KG1 (cell line): ENCODE data around the gene YTHDF1.

ENCODE experiments used
- DNase-seq: peaks from one replicate; lab custom pipeline; 2025; lab: John Stamatoyannopoulos, UW

Gene YTHDF1

DNA sequence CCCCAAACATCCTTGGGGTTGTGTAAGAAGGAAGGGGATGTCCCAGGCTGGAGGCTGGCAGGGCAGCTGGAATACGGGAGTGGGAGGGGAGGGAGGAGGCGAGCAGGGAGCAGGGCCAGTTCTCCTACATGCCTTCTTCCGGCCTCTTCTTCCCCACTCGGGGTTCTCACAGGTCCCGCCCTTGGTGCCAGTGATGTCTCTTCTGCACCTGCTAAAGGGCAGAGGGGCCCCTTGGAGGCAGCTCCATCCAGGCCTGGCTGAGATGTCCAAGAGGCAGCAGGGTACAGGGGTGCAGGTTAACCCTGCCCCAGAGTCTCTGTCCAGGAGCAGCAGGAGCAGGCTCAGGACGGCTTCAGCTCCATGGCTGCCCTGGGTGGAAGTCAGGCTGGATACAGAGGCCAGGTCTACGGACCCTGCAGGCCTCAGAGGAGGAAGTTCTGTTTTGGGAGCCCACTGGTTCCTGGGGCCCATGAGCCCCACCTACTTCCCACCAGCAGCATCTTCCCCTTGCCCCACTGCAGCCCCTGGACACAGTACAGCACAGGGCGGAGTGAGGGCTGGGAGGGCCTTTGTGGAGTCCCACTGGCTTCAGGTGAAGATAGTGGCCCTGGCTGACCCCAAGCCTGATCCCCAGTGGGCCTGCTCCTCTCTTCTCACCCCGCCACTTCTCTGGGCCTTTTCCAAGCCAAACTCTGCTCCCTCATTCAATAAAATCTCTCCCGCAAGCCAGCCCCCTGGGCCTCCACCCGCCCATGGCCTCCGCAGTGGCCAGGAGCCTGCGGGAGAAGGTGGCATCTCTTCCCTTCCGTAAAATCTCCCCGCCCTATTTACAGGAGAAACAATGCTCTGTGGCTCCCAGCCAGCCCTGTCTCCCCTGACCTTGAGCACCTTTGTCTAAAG, 60.4 kb downstream of the YTHDF1 start:
- no peak for DNase-seq

DNA sequence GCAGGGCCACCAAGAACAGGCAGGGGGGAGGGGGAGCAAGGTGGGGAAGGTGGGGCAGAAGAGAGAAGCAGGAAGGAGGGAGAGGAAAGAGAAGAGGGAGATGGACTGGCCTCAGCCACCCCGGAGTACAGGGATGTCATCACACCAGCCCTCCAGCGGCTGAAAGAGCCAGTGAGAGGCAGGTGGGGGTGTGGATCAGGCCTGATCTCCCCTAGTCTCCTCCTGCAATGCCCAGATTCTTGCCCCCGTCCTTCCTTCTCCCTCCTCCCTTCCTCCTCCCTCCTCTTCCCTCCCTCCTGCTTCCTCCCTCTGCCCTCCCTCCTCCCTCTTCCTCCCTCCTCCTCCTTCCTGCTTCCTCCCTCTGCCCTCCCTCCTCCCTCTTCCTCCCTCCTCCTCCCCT, 61.5 kb downstream of the YTHDF1 start:
- no peak for DNase-seq

DNA sequence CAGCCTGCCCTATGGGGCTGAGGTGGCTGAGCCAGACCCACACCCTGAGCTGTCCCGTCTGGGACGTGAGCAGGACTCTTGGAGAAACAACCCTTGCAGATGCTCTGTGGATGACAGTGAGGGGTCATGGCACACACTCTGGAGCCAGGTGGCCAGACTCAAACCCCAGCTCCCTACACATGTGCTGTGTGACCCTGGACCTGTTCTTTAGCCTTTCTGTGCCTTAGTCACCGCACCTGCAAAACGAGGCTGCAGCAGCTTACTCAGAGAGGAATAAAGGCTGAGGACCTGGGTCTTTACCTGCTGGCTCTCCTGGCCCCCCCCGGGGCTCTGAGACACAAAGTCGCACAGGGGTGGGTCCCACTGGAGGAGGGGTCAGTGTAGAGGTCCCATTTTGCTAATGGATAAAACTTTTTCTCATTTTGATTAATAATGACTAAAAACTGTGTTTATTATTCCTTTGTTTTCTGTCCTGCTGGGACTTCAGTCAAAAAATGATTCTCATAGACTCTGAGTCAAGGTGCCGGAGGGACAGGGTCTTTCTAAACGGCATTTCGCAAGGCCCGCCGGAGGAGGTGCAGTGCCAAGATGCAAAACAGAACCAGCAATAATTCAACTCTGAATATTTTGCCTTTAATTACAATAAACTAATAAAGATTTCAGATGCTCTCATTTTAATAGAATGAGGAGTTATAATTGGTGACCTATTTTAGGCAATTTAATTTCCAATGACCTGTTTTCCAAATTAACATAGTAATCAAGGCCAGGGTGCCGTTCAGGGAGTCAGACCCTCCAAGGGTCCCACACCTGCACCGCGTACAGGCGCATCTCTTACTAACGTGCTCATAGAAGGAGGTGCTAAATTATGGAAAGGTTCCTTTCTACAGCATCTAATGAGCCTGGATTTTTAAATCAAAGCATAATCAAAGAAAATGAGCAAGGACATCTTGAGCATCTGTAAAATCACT, 62.4 kb downstream of the YTHDF1 start:
- DNase-seq = no peak

DNA sequence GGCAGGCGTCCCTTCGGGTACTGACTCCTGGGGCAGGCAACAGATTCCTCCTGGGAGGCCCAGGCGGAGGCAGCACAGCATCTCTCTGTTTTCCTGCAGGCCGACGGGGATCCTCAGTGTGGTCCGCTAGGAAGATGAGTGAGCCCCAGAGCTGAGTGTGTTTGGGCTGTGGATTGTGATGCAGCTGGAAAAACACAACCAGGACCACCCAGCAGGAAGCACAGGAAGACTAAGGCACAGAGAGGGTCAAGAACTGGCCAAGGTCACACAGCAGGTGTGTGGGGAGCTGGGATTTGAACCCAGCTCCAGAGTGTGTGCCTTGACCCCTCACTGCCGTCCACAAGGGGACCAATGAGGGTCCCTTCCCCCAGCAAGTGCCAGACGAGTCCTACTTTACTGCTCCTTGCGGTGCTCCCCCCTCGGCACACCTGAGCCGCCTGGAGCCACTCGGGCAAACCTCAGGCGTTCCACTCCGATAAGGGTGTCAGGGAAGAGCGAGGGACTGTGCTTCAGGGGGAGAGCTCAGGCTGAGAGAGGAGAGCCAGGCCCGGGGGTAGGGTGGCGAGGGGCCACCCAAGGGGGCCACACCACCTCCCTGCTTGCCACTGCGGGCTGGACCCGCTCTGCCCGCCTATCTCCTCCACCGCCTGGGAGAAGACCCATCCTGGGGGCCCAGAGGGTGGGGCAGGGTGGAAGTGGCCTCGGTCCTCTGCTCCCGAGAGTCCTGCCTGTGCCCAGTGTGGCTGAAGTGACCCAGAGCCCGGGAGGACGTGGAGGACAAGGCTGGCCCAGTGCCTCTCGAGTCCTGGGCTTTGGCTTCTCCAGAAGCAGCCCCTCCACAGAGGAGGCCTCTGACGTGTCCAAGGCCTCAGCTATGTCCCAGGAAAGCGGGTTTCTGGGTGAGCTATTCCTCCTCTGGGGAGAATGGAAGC, 63.3 kb downstream of the YTHDF1 start:
- no peak for DNase-seq

DNA sequence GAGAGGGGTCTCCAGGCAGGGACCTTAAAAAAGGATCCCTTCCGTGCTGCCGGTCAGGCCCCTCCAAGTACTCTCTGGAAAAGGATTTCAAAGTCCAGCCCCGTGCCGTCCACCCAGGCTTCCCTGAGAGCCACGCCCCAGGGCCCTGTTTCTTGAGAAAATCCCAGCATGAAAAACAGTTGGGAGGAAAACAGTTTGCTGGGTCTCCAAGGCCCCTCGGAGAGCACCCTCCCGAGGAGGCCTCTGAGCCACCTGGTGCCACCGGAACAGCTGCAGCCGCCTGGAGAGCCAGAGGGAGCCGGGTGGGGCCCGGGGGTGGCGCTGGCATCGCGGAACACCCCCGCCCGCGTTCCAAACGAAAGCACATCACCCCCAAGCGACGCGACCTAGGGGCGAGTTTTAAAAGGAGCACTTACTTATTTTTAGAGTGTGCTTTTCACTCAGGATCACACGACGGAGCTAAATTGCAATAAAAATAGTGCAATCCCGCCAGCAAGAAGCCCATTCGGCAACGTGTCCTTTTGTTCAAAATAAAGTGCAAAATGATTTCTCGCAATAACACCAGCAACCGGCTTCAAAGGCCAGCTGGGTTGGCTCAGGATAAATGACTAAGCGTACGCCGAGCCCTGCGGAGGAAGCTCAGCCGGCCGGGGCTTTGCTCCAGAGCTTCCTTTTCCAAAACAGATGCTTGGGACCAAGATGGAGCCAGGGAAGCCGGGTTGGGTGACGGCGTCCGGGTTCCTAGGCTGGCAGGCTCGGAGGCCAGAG, 64.2 kb downstream of the YTHDF1 start:
- no peak for DNase-seq

DNA sequence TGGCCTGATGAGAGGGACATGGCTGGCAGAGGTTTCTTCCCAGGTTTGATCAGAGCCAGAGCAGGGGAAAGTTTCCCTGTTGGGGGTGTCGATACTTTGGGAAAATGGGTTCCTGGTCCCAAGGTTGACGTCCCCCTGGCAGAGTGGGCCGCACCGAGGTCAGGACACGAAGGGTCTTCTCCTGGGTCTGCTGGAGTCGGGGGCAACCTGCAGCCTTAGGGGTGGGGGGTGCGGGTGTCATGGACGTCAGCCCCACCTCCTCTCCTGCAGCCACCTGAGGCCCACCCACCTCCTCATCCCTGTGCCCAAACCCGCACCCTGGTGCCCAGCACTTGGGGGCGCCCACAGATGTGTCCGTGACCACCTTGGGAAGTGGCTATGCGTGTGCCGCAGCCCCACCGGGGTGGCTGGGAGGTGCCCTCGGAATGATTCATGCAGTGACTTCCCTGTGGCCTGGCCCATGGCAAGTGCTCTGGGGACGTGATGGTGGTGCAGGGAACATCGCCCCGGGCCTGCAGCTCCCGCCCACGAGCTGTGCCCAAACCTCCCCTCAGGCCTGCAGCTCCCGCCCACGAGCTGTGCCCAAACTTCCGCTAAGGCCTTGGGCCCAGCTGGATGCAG, 64.9 kb downstream of the YTHDF1 start:
- no peak for DNase-seq

DNA sequence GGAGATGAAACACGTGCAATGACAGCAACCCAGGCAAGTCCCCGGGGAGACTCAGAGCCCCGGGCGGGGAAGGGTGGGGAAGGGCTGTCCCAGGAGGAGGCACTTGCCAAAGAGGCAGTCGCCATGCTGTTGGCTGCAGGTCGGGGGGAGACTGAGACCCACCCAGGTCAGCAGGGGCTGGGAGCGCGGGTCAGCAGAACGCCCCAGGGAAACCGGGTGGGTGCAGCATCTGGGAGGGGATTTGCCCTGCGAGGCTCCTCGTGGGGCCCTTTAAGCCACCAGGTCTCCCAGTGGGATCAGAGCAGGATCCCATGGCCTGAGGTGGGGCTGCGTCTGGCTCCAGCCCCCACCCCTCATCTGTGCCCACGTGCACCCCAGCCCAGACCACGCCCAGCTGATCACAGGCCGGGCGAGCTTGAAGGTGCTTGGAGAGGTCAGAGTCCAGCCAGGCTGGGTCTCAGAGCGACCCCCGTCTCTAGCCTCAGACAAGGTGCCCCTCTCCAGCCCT, 65.5 kb downstream of the YTHDF1 start:
- DNase-seq = no peak

DNA sequence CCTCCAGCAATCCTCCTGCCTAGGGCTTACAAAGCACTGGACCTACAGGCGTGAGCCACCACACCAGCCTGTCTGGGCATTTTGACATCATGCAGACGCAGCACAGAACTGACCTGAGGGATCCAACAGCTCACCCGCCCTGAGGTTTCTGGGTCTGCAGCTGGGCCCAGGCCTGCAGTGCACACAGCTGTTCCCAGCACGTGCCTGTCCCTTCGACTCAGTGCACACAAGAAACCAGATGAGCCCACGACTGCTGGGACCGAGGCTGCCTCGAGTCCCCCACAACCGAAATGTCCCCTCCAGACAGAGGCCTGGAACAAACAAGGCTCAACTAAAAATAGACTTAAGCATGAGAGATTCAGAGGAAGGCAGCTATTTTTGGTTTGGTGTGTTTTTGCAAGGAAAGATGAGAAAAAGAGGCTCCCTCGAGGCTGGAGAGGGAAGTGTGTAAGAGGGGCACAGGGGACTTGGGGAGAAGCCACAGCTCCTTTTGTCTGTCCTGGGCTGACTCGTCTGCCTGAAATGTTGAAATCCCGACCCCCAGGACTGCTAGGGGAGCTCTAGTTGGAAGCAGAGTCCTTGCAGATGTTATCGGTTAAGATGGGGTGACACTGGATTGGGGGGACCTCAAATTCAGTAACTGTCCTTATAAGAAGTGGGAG, 66.3 kb downstream of the YTHDF1 start:
- no peak for DNase-seq

DNA sequence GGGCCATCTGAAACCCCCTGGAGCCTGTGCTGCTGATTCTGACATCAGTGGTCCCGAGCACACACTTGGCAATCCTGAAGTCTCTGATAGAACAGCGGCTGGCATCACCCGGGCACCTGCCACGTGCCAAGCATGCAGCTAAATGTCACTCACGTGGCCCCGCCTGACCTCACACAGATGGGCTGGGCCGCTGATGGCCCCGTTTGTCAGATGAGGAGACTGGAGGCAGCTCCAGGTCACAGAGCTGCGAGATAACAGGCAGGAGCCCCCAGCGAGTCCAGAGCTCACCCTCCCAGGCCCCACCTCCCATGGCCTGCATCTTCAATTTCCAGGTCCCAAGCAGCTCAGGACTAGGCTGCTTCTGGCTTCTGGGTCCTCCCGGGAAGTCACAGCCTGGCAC, 67.2 kb downstream of the YTHDF1 start:
- no peak for DNase-seq

DNA sequence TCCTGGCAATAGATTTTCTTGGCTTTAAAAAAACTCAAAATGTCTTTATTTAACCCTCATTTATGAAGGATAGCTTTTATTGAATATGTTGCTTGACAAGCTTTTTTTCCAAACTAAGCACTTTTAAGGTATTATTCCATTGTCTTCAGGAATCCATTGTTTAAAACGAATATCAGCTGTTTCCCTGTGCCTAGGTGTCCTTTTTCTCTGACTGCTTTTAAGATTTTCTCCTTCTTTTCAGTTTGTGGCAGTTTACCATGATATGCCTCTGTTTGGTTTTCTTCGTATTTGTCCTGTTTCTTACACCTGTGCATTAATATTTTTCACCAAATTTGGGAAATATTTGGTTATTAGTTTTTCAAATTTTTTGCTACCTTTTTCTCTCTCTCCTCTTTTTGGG, 68.4 kb downstream of the YTHDF1 start:
- no peak for DNase-seq
